Neural cell (in vitro differentiated cells): ENCODE data around the gene WASF3. TPM values are rescaled to one million over a fixed set of nuclear protein-coding genes. Genes with fewer than 3 reads are reported as not detected.

Experiments
- H2AFZ ChIP-seq: fragments of 200-600, 300-800 bp; sonication (generic), shearing (Covaris generic); 2 replicates; pipeline ENCODE4 v1.6.0; 2014; ENCODE audit warnings: low read depth, mild to moderate bottlenecking, antibody characterized with exemption, low read length, moderate library complexity
- H3F3A ChIP-seq: fragments of 200-600 bp; shearing (Covaris generic); 2 replicates; pipeline ENCODE4 v1.6.1; 2016; ENCODE audit warnings: mild to moderate bottlenecking, moderate library complexity, mixed read lengths, antibody characterized with exemption, low read length; ENCODE audit not compliant: insufficient read depth, poor library complexity, severe bottlenecking
- H3K27ac ChIP-seq: fragments of 200-600, 300-800 bp; sonication (generic), shearing (Covaris generic); 2 replicates; pipeline ENCODE4 v1.5.1; 2014; ENCODE audit warnings: mild to moderate bottlenecking, low read length, moderate library complexity
- H3K27me3 ChIP-seq: fragments of 300-800, 200-600 bp; sonication (generic), shearing (Covaris generic); 2 replicates; pipeline ENCODE4 v1.6.0; 2014; ENCODE audit warnings: mild to moderate bottlenecking, low read depth, low read length, moderate library complexity; ENCODE audit not compliant: insufficient read depth
- H3K36me3 ChIP-seq: fragments of 300-800, 200-600 bp; sonication (generic), shearing (Covaris generic); 2 replicates; pipeline ENCODE4 v1.5.1; 2014; ENCODE audit warnings: mild to moderate bottlenecking, antibody characterized with exemption, low read length, moderate library complexity; ENCODE audit not compliant: insufficient read depth
- H3K4me2 ChIP-seq: fragments of 300-800, 200-600 bp; sonication (generic), shearing (Covaris generic); 2 replicates; pipeline ENCODE4 v1.6.0; 2014; ENCODE audit warnings: mild to moderate bottlenecking, low read length
- H3K4me3 ChIP-seq: fragments of 300-800, 200-600 bp; sonication (generic), shearing (Covaris generic); 2 replicates; pipeline ENCODE4 v1.5.1; 2014; ENCODE audit warnings: mild to moderate bottlenecking, low read length, moderate library complexity
- H3K79me2 ChIP-seq: fragments of 200-600 bp; shearing (Covaris generic); replicated peaks from 2 replicates; pipeline ENCODE4 v1.6.0; 2014; ENCODE audit warnings: mild to moderate bottlenecking, low read length, moderate library complexity; ENCODE audit not compliant: insufficient read depth
- H3K9ac ChIP-seq: fragments of 300-800, 200-600 bp; sonication (generic), shearing (Covaris generic); 2 replicates; pipeline ENCODE4 v1.6.1; 2016; ENCODE audit warnings: mild to moderate bottlenecking, low read length, mixed read lengths
- H3K9me2 ChIP-seq: fragments of 200-600 bp; shearing (Covaris generic); 2 replicates; pipeline ENCODE4 v1.6.1; 2016; ENCODE audit warnings: mild to moderate bottlenecking, low read length, mixed read lengths; ENCODE audit not compliant: insufficient read depth
- H3K9me3 ChIP-seq: fragments of 200-600, 300-800 bp; sonication (generic), shearing (Covaris generic); 2 replicates; pipeline ENCODE4 v1.6.1; 2016; ENCODE audit warnings: mild to moderate bottlenecking, mixed run types, low read length, moderate library complexity, mixed read lengths
- H4K20me1 ChIP-seq: fragments of 200-600 bp; shearing (Covaris generic); 2 replicates; pipeline ENCODE4 v1.6.1; 2016; ENCODE audit warnings: mild to moderate bottlenecking, mixed run types; ENCODE audit not compliant: insufficient read depth
- CTCF ChIP-seq: fragments of 450-650 bp; IDR thresholded peaks from 2 replicates; pipeline ENCODE4 v1.5.1; 2014; ENCODE audit warnings: antibody characterized with exemption, mild to moderate bottlenecking, moderate library complexity; ENCODE audit not compliant: poor library complexity, severe bottlenecking
- EP300 ChIP-seq: fragments of 450-650 bp; conservative IDR thresholded peaks from 2 replicates; pipeline ENCODE4 v1.6.1; 2014; ENCODE audit warnings: antibody characterized with exemption, mild to moderate bottlenecking, moderate library complexity; ENCODE audit not compliant: poor library complexity, severe bottlenecking
- EZH2 ChIP-seq: fragments of 200-600, 300-800 bp; shearing (Covaris generic), sonication (generic); IDR thresholded peaks from 2 replicates; pipeline ENCODE4 v1.6.1; 2014; ENCODE audit warnings: antibody characterized with exemption, low read length, borderline replicate concordance, mild to moderate bottlenecking; ENCODE audit not compliant: insufficient read depth, poor library complexity, severe bottlenecking
- MXI1 ChIP-seq: fragments of 450-650 bp; conservative IDR thresholded peaks from 2 replicates; pipeline ENCODE4 v1.6.1; 2014; ENCODE audit warnings: antibody characterized with exemption, mild to moderate bottlenecking; ENCODE audit not compliant: poor library complexity, severe bottlenecking
- POLR2AphosphoS5 ChIP-seq: IDR thresholded peaks from 2 replicates; pipeline ENCODE4 v1.6.1; 2012
- RAD21 ChIP-seq: fragments of 450-650 bp; conservative IDR thresholded peaks from 2 replicates; pipeline ENCODE4 v1.6.1; 2014; ENCODE audit warnings: antibody characterized with exemption, mild to moderate bottlenecking, moderate library complexity
- REST ChIP-seq: IDR thresholded peaks from 2 replicates; pipeline ENCODE4 v1.6.1; 2012; ENCODE audit warnings: borderline replicate concordance
- SMC3 ChIP-seq: fragments of 450-650 bp; conservative IDR thresholded peaks from 2 replicates; pipeline ENCODE4 v1.6.1; 2014; ENCODE audit warnings: antibody characterized with exemption, mild to moderate bottlenecking, moderate library complexity; ENCODE audit not compliant: poor library complexity
- TAF1 ChIP-seq: IDR thresholded peaks from 2 replicates; pipeline ENCODE4 v1.6.1; 2012; ENCODE audit warnings: low read depth
- polyA plus RNA-seq: library from polyadenylated mRNA; depleted of rRNA; stranded (reverse); fragments of >200 nt; gene quantifications from 2 replicates; pipeline ENCODE4 v1.2.3, GENCODE V29; 2014

WASF3 gene
- polyA plus RNA-seq, 1 donor from 2014 or later, result 44.5 TPM

GRCh38 chr13:26606631-26607030, 49.1 kb downstream of the WASF3 start:
- Histone ChIP-seq H3K9ac (no peak overlapping the region), H3K4me2 (no peak overlapping the region), H4K20me1 (no peaks in the 10 kb centered on the region), H3K4me3 (no peak overlapping the region), H3K27ac (no peak overlapping the region), H3F3A (no peaks in the 10 kb centered on the region), H3K9me2 (no peaks in the 10 kb centered on the region), H3K36me3 (no peaks in the 10 kb centered on the region), H3K79me2 (peaks cover 48% of the 10 kb centered on the region), H3K9me3 (no peaks in the 10 kb centered on the region), H2AFZ (no peak overlapping the region), H3K27me3 (no peaks in the 10 kb centered on the region)
- TF ChIP-seq RAD21, result no peak
- TF ChIP-seq EZH2, result no peak
- TF ChIP-seq SMC3, result no peak
- no peak for TF ChIP-seq CTCF
- no peak for TF ChIP-seq TAF1
- TF ChIP-seq MXI1, result no peak
- no peak for TF ChIP-seq REST
- TF ChIP-seq POLR2AphosphoS5, result no peak
- no peak for TF ChIP-seq EP300

- no peaks in the 10 kb centered on the region for H3K9me3 ChIP-seq
- H3K36me3 ChIP-seq, result no peaks in the 10 kb centered on the region
- H3K4me3 ChIP-seq, result no peak overlapping the region
- no peaks in the 10 kb centered on the region for H3K9me2 ChIP-seq
- no peak overlapping the region for H3K27ac ChIP-seq
- no peak overlapping the region for H3K9ac ChIP-seq
- no peak overlapping the region for H2AFZ ChIP-seq
- H3K79me2 ChIP-seq, result peaks cover 30% of the 10 kb centered on the region
- no peaks in the 10 kb centered on the region for H4K20me1 ChIP-seq
- H3K4me2 ChIP-seq, result no peak overlapping the region
- H3K27me3 ChIP-seq, result no peaks in the 10 kb centered on the region
- no peak for TF ChIP-seq TAF1
- no peaks in the 10 kb centered on the region for H3F3A ChIP-seq
Observed at GRCh38 chr13:26614721-26615120, 57.2 kb downstream of the WASF3 start.

- no peaks in the 10 kb centered on the region for H3K9me2 ChIP-seq
- no peaks in the 10 kb centered on the region for H3K36me3 ChIP-seq
- H3K4me2 ChIP-seq, result no peak overlapping the region
- H4K20me1 ChIP-seq, result no peaks in the 10 kb centered on the region
- H3K27me3 ChIP-seq, result no peaks in the 10 kb centered on the region
- no peak overlapping the region for H3K4me3 ChIP-seq
- no peaks in the 10 kb centered on the region for H3F3A ChIP-seq
- H2AFZ ChIP-seq, result no peak overlapping the region
- no peak overlapping the region for H3K9ac ChIP-seq
- H3K79me2 ChIP-seq, result peaks cover 20% of the 10 kb centered on the region
- no peak for TF ChIP-seq EZH2
- TF ChIP-seq MXI1, result no peak
- TF ChIP-seq EP300, result no peak
- no peak overlapping the region for H3K27ac ChIP-seq
- H3K9me3 ChIP-seq, result no peaks in the 10 kb centered on the region
Observed at GRCh38 chr13:26616126-26616525, 58.6 kb downstream of the WASF3 start.
